HG03342 (cell line): ENCODE measurements around the gene FARP1.
"Not testable (repeated sequence)": the region's sequence is repeated elsewhere in the genome, so short reads cannot be mapped to it uniquely, and the experiment has no call there.

ENCODE experiments used
- ATAC-seq: cut with Tn5 transposase; IDR thresholded peaks from one replicate; pipeline ENCODE4 v1.9.1; 2021; ENCODE audit warnings: mild to moderate bottlenecking, moderate library complexity; ENCODE audit not compliant: unreplicated experiment

Gene FARP1

GRCh38 chr13:98389319-98389718, 246.4 kb downstream of the FARP1 start:
- no peak for ATAC-seq

- ATAC-seq: no peak
Observed at GRCh38 chr13:98390086-98390715, 247.3 kb downstream of the FARP1 start.

- ATAC-seq: no peak
Observed at GRCh38 chr13:98393873-98394272, 251.0 kb downstream of the FARP1 start.

- ATAC-seq: no peak
Observed at GRCh38 chr13:98394820-98395510, 252.1 kb downstream of the FARP1 start.

- no peak for ATAC-seq
Observed at GRCh38 chr13:98396071-98396710, 253.3 kb downstream of the FARP1 start.

GRCh38 chr13:98397221-98397620, 254.3 kb downstream of the FARP1 start:
- ATAC-seq: no peak

GRCh38 chr13:98397861-98398260, 255.0 kb downstream of the FARP1 start:
- no peak for ATAC-seq

GRCh38 chr13:98398581-98398980, 255.7 kb downstream of the FARP1 start:
- no peak for ATAC-seq

GRCh38 chr13:98399756-98400155, 256.9 kb downstream of the FARP1 start:
- ATAC-seq: no peak

- no peak for ATAC-seq
Observed at GRCh38 chr13:98401934-98402333, 259.0 kb downstream of the FARP1 start.

- ATAC-seq: no peak
Observed at GRCh38 chr13:98403076-98403475, 260.2 kb downstream of the FARP1 start.

GRCh38 chr13:98405107-98405571, 262.2 kb downstream of the FARP1 start:
- no peak for ATAC-seq

- ATAC-seq: no peak
Observed at GRCh38 chr13:98405690-98406344, 262.9 kb downstream of the FARP1 start.

- no peak for ATAC-seq
Observed at GRCh38 chr13:98406427-98406826, 263.5 kb downstream of the FARP1 start.

- no peak for ATAC-seq
Observed at GRCh38 chr13:98406971-98407370, 264.1 kb downstream of the FARP1 start.

- no peak for ATAC-seq
Observed at GRCh38 chr13:98407575-98407974, 264.7 kb downstream of the FARP1 start.

- no peak for ATAC-seq
Observed at GRCh38 chr13:98409281-98409680, 266.4 kb downstream of the FARP1 start.

- no peak for ATAC-seq
Observed at GRCh38 chr13:98410612-98411011, 267.7 kb downstream of the FARP1 start.

GRCh38 chr13:98411013-98411412, 268.1 kb downstream of the FARP1 start:
- no peak for ATAC-seq

GRCh38 chr13:98411617-98412265, 268.8 kb downstream of the FARP1 start:
- no peak for ATAC-seq

GRCh38 chr13:98413278-98413677, 270.4 kb downstream of the FARP1 start:
- ATAC-seq: not testable (repeated sequence)
